HG02763 (cell line): ENCODE data around the gene FBXO48.
A peak's percentile ranks its signal among the peaks of the same experiment; 100 is the strongest.

ENCODE experiments used
- ATAC-seq: cut with Tn5 transposase; IDR thresholded peaks from one replicate; pipeline ENCODE4 v1.9.1; 2021; ENCODE audit warnings: mild to moderate bottlenecking, moderate library complexity; ENCODE audit not compliant: unreplicated experiment

FBXO48 gene

GRCh38 chr2:68414876-68415275, 52.2 kb downstream of the FBXO48 start:
- ATAC-seq = no peak

- ATAC-seq = no peak
These were observed 52.6 kb downstream of the FBXO48 start for GRCh38 chr2:68414452-68414851.

GRCh38 chr2:68413466-68413865, 53.6 kb downstream of the FBXO48 start:
- no peak for ATAC-seq

- ATAC-seq = peak; percentile 24
These were observed 54.8 kb downstream of the FBXO48 start for GRCh38 chr2:68412127-68412819.

GRCh38 chr2:68411397-68412126, 55.5 kb downstream of the FBXO48 start:
- ATAC-seq = peak; percentile 88
